ENCODE data around the gene CELA2B. TPM values are rescaled to one million over a fixed set of nuclear protein-coding genes. Genes with fewer than 3 reads are reported as not detected.

CELA2B gene
- polyA plus RNA-seq, 2 of the 4 experiments (the other 2 are of a cell fraction): not detected

DNA sequence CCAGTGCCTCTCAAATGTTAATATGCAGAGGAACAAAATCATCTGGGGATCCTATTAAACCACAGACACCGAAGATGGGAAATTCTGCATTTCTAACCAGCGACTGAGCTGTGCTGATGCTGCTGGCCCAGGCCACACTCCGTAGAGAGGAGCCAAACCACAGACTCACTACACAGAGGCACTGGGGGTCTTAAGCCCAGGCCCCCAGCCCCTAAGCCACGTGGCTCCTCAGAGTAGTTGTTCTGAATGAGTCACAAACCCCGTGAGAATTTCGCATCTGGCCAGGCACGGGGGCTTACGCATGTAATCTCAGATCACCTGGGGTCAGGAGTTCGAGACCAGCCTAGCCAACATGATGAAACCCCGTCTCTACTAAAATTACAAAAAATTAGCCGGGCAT, 22.2 kb upstream of the CELA2B start:
- WGBS (ENCODE audit: missing lambda C conversion rate): 74% methylated on average over 11 of the region's 11 CpGs
- POLR2A ChIA-PET: no interaction called here
- DNase-seq (ENCODE audit: low read depth in 1 of 2, low spot score in 1 of 2) (no peak), ATAC-seq (no peak), FAIRE-seq (no peak)
- 0 out of 6 replicates have a peak overlapping the region, but pooled peaks of 1 of the 2 experiments have one; percentile 33 for H3K27ac ChIP-seq
- no peaks in the 10 kb centered on the region for H3K9me3 ChIP-seq
- H3K4me3 ChIP-seq: no peak overlapping the region
- no peak overlapping the region for H3K4me2 ChIP-seq
- TF ChIP-seq CBX2 (IDR thresholded peaks at IDR 0.05; ENCODE audit: borderline replicate concordance, low read depth): no peak
- TF ChIP-seq, protein P1, sequence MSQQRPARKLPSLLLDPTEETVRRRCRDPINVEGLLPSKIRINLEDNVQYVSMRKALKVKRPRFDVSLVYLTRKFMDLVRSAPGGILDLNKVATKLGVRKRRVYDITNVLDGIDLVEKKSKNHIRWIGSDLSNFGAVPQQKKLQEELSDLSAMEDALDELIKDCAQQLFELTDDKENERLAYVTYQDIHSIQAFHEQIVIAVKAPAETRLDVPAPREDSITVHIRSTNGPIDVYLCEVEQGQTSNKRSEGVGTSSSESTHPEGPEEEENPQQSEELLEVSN (IDR thresholded peaks at IDR 0.05; ENCODE audit: borderline replicate concordance, low read depth): no peak
- TF ChIP-seq, protein P2, sequence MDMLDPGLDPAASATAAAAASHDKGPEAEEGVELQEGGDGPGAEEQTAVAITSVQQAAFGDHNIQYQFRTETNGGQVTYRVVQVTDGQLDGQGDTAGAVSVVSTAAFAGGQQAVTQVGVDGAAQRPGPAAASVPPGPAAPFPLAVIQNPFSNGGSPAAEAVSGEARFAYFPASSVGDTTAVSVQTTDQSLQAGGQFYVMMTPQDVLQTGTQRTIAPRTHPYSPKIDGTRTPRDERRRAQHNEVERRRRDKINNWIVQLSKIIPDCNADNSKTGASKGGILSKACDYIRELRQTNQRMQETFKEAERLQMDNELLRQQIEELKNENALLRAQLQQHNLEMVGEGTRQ (IDR thresholded peaks at IDR 0.05): no peak
- TF ChIP-seq RFX5 (IDR thresholded peaks at IDR 0.05): no peak
- TF ChIP-seq RARB (CRISPR knock-in tag; IDR thresholded peaks at IDR 0.05): no peak
- no peak for TF ChIP-seq CHD4 (IDR thresholded peaks at IDR 0.05; ENCODE audit: borderline replicate concordance)
- TF ChIP-seq HOXB5 (CRISPR knock-in tag; IDR thresholded peaks at IDR 0.05): no peak
- no peak for TF ChIP-seq CHD2 (IDR thresholded peaks at IDR 0.05; ENCODE audit: low read length, partially characterized antibody)
- no peak for TF ChIP-seq SMC3 (IDR thresholded peaks at IDR 0.05)
- TF ChIP-seq ZC3H11A (IDR thresholded peaks at IDR 0.05): no peak
- TF ChIP-seq, protein P3, sequence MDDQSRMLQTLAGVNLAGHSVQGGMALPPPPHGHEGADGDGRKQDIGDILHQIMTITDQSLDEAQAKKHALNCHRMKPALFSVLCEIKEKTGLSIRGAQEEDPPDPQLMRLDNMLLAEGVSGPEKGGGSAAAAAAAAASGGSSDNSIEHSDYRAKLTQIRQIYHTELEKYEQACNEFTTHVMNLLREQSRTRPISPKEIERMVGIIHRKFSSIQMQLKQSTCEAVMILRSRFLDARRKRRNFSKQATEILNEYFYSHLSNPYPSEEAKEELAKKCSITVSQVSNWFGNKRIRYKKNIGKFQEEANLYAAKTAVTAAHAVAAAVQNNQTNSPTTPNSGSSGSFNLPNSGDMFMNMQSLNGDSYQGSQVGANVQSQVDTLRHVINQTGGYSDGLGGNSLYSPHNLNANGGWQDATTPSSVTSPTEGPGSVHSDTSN (IDR thresholded peaks at IDR 0.05): no peak
- TF ChIP-seq, protein P4, sequence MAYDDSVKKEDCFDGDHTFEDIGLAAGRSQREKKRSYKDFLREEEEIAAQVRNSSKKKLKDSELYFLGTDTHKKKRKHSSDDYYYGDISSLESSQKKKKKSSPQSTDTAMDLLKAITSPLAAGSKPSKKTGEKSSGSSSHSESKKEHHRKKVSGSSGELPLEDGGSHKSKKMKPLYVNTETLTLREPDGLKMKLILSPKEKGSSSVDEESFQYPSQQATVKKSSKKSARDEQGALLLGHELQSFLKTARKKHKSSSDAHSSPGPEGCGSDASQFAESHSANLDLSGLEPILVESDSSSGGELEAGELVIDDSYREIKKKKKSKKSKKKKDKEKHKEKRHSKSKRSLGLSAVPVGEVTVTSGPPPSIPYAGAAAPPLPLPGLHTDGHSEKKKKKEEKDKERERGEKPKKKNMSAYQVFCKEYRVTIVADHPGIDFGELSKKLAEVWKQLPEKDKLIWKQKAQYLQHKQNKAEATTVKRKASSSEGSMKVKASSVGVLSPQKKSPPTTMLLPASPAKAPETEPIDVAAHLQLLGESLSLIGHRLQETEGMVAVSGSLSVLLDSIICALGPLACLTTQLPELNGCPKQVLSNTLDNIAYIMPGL (CRISPR knock-in tag; IDR thresholded peaks at IDR 0.05; ENCODE audit: borderline replicate concordance): no peak
- TF ChIP-seq TFCP2L1 (CRISPR knock-in tag; IDR thresholded peaks at IDR 0.05): no peak
- no peak for TF ChIP-seq HEYL (CRISPR knock-in tag; IDR thresholded peaks at IDR 0.05)
- no peak for TF ChIP-seq KDM1A (IDR thresholded peaks at IDR 0.05; ENCODE audit: low read depth)
- CTCF ChIA-PET: no interaction called here
- 0 out of 3 replicates have a peak, but pooled peaks cover 2% of the 10 kb centered on the region for H3K4me1 ChIP-seq

DNA sequence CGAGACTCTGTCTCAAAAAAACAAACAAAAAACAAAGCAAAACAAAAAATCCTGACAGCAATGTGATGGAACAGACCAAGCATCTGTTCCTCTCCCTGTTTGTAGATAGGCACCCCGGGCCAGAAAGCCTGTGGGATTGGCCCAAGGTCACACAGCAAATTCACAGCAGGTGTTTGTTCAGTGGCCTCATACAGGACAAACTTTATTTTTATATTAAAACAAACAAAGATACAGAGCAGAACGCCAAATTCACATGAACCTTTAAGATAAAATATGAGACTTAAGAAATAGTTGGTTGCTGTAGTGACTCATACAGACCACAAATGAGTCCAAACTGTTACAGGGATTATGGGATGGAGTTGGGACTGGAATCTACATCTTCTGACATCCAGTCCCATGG, 21.6 kb upstream of the CELA2B start:
- 31% methylated on average over 3 of the region's 3 CpGs for whole genome bisulfite sequencing (ENCODE audit: missing lambda C conversion rate)
- H3K4me3 ChIP-seq: no peak overlapping the region
- no peaks in the 10 kb centered on the region for H3K9me3 ChIP-seq
- no peak overlapping the region for H3K4me2 ChIP-seq
- ATAC-seq (no peak), DNase-seq (ENCODE audit: low read depth in 1 of 2, low spot score in 1 of 2) (no peak), FAIRE-seq (no peak)
- ChIA-PET POLR2A (no interaction called here), CTCF (no interaction called here)
- 0 out of 6 replicates have a peak overlapping the region, but pooled peaks of 1 of the 2 experiments have one; percentile 33 for H3K27ac ChIP-seq
- TF ChIP-seq MAZ (IDR thresholded peaks at IDR 0.05; ENCODE audit: borderline replicate concordance, low read depth, low read length): no peak
- TF ChIP-seq EHMT2 (IDR thresholded peaks at IDR 0.05; ENCODE audit: low read depth): no peak
- no peak for TF ChIP-seq RARB (CRISPR knock-in tag; IDR thresholded peaks at IDR 0.05)
- TF ChIP-seq ZSCAN20 (CRISPR knock-in tag; IDR thresholded peaks at IDR 0.05): no peak
- no peak for TF ChIP-seq SREBF2 (IDR thresholded peaks at IDR 0.05)
- TF ChIP-seq NFE2L2 (conservative IDR thresholded peaks at IDR 0.05; ENCODE audit: low read length): no peak
- no peak for TF ChIP-seq RCOR1 (IDR thresholded peaks at IDR 0.05; ENCODE audit: low read depth, low read length)
- TF ChIP-seq SMC3 (IDR thresholded peaks at IDR 0.05): no peak
- no peak for TF ChIP-seq EP300 (IDR thresholded peaks at IDR 0.05)
- TF ChIP-seq EHF (CRISPR knock-in tag; IDR thresholded peaks at IDR 0.05): no peak
- no peak for TF ChIP-seq CHD2 (IDR thresholded peaks at IDR 0.05; ENCODE audit: low read length, partially characterized antibody)
- TF ChIP-seq POLR2A (IDR thresholded peaks at IDR 0.05; ENCODE audit: low read length): no peak
- 0 out of 3 replicates have a peak, but pooled peaks cover 2% of the 10 kb centered on the region for H3K4me1 ChIP-seq

Data from A549 (cell line).